NCI-H345 treated with DMSO at 0.1 percent for 48 hours (cell line): ENCODE measurements around the gene TMEM87A.
"Not testable (repeated sequence)": the region's sequence is repeated elsewhere in the genome, so short reads cannot be mapped to it uniquely, and the experiment has no call there.

Experiments used
- DNase-seq: peaks from one replicate; lab custom pipeline; 2025; ENCODE audit not compliant: unreplicated experiment; lab: John Stamatoyannopoulos, UW

The TMEM87A gene

DNA sequence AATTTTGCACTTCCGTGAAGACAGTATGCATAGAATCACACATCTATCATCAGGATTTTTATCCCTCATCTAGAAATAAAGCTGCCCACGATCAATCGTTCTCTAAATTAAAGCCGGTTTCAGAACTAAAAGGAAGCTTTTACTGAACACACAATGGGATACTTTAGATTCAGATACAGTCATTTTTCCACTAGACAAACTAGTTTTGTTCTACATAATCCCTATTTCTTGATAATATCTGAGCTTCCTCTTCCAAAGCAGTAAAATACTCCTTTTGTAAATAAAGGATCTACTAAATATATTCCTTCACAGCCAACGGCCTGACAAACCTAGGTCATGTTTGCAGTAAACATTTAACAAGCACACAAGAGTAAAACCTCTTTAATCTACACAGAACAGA, 2.2 kb downstream of the TMEM87A start:
- no peak for DNase-seq

- DNase-seq: no peak
Measured at GRCh38 chr15:42270551-42270950, 2.7 kb downstream of the TMEM87A start.

- DNase-seq: no peak
Measured at GRCh38 chr15:42267286-42267685, 5.9 kb downstream of the TMEM87A start.

DNA sequence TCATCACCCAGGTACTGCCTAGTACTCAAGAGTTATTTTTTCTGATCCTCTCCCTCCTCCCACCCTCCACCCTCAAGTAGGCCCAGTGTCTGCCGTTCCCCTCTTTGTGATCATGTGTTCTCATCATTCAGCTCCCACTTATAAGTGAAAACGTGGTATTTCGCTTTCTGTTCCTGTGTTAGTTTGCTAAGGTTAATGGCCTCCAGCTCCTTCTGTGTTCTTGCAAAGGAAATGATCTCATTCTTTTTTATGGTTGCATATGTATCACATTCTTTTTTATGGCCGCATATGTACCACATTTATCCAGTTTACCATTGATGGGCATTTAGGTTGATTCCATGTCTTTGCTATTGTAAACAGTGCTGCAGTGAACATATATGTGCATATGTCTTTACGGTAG, 8.4 kb downstream of the TMEM87A start:
- no peak for DNase-seq

DNA sequence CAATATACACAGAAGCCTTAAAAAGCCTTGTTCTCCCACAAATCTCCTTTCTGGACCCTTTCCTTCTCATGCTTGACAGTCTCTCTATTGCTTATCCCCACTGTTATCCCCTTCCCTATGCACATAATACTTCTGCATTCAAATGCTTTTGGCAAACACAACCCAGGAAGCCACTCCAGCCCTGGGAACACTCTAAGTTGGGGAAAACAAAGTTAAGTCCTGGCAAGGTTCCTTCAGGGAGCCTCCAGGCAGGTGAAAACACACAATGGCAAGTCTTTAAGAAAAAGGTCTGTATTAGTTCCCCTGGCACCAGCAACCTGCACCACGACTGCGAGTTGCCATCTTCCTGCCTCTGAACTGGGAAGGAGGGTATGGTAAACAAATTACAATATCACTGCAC, 19.9 kb downstream of the TMEM87A start:
- no peak for DNase-seq

DNA sequence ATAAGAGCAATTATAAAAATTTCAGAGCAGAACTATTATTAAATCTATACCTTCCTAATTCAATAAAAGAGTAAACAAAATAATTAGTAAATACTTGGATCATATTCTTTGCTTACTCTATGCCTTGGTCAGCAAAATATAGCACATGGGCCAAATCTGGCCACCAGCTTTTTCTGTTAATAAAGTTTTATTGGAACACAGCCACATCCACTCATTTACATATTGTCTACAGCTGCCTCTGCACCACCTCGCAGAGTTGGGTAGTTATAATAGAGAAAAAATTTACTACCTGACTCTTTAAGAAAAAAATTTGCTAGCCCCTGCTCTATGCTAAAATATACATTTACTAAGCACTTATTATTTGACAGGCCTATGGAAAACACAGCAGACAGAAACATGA, 32.4 kb downstream of the TMEM87A start:
- no peak for DNase-seq

DNA sequence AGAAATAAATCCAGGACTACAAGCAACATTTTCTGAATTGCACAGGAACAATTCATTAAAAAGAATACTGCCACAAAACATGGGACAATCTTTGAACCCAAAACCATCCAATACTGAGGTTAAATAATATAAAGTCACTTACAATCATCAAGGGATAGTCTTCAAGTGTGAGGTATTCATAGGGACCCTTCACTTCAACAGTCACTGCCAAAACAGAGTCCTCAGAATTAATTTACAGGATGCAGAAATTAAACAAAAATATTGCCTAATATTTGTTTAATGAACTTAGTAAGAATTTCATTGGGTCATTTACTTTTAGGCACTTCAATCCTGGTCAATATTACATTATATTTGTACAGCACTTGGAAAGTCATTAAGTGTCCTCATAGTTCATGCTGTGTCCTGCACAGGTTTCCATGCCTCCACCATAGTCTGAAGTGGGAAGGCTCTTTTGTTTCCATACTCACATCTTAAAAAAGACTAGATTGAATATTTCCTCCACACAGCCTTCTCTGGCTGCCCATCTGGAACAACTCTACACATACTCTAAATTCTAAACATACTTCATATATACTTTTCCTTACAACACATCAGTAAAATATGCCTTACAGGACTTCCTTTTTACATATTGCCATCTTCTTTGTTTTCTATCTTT, 33.6 kb downstream of the TMEM87A start:
- DNase-seq: no peak

DNA sequence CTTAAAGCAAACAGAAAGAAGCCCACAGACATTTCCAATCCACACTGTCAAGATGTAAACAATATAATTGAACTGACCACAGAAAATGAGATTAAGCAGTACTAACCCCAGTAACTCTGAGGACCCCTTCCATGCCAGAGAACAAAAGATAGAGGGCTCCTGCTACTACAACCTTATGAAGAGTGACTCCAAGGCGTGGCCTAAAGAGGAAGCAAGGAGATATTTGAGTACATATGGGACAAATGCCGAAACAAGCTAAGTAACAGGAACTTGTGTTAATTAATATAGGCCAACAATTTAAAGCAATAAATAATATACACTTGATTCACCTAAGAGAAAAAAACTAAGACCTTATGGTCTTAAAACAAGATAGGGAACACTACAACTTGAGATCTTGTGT, 40.1 kb downstream of the TMEM87A start:
- no peak for DNase-seq

- no peak for DNase-seq
Measured at GRCh38 chr15:42232606-42233005, 40.6 kb downstream of the TMEM87A start.

DNA sequence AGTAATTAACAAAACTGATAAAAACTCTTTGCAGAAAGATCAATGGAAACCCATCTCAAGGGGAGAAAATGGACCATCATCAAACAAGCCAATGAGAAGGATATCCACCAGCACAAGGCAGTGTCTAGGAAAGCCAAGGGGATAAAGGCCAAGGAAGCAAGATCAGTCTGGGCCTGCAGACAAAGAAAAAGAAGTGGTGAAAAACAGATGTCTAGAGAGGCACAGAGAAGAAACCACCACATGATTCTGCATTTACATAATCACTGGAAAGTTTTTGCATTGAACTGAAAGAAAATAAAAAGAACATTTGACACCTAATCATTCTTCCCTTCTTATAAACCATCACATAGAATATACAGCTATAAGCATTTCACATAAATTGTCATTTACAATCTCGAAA, 42.1 kb downstream of the TMEM87A start:
- no peak for DNase-seq

- not testable (repeated sequence) for DNase-seq
Measured at GRCh38 chr15:42228981-42229380, 44.3 kb downstream of the TMEM87A start.

- DNase-seq: no peak
Measured at GRCh38 chr15:42228036-42228435, 45.2 kb downstream of the TMEM87A start.

DNA sequence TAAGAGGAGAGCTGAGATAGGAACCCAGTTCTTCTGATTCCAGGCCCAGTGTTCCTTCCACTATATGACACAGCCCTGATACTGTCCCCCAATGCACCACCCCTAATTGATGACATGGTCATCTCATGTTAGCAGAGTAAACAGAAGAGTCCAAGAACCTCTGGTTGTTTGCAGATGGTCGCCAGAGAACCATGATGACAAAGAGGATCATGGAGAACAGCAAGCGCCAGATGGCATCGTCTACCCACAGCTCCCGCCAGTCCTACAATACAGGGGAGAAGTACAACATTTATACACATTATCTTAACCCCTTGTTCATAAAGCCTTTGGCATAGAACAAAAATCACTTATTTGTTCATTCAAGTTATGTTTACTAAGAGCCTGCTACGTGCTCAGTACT, 46.6 kb downstream of the TMEM87A start:
- DNase-seq: no peak

- DNase-seq: no peak
Measured at GRCh38 chr15:42220216-42220615, 53.0 kb downstream of the TMEM87A start.

DNA sequence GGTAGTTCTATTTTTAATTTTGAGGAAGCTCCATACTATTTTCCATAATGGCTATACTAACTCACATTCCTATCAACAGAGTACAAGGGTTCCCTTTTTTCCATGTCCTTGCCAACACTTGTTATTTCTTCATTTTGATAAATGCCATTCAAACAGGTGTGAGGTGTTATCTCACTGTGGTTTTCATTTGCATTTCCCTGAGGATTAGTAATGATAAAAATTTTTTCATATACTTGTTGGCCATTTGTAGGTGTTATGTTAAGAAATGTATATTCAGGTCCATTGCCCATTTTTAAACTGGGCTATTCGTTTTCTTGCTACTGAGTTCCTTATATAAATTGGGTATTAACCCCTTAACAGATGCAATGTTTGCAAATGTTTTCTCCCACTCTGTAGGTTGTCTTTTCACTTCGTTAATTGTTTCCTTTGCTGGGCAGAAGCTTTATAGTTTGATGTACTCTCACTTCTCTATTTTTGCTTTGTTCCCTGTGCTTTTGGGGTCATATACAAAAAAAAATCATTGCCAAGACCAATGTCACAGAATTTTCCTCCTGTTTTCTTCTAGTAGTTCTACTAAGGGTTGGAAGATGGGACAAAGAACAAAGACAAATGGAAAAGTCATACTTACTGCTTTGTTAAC, 54.2 kb downstream of the TMEM87A start:
- no peak for DNase-seq

- DNase-seq: no peak
Measured at GRCh38 chr15:42217568-42217967, 55.7 kb downstream of the TMEM87A start.

DNA sequence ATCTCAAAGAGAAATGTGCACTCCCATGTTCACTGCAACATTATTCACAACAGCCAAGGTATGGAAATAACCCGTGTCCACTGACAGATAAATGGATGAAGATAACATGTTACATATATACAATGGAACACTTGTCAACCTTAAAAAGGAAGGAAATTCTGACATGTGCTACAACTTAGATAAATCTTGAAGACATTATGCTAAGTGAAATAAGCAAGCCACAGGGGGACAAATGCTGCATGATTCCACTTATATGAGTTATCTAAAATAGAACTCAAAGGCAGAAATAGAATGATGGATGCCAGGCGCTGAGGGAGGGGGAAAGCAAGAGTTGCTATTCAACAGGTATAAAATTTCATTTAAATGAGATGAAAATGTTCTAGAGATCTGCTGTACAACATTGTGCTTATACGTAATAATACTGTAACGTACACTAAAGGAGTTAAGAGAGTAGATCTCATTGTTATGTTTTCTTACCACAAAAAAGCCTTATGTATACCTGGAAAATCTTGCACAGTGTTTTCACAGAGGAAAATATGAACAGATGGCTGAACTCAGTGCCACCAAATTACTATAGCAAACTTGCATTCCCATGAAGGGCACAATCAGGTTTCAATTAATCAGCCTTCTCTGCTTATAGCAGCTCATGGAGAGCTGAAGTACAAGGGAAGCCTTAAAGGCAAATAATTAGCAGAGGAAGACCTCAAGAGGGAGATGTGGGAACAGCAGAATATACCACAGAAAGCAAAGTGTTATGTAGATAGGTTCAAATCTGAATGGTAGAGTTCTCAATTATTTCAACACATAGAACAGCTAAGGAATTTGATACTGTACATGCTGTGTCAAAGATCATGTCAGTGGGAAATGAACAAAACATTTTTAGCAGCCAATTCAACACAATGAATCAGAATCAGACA, 57.1 kb downstream of the TMEM87A start:
- no peak for DNase-seq

- DNase-seq: no peak
Measured at GRCh38 chr15:42214600-42214999, 58.6 kb downstream of the TMEM87A start.

GRCh38 chr15:42213511-42213910, 59.7 kb downstream of the TMEM87A start:
- no peak for DNase-seq

DNA sequence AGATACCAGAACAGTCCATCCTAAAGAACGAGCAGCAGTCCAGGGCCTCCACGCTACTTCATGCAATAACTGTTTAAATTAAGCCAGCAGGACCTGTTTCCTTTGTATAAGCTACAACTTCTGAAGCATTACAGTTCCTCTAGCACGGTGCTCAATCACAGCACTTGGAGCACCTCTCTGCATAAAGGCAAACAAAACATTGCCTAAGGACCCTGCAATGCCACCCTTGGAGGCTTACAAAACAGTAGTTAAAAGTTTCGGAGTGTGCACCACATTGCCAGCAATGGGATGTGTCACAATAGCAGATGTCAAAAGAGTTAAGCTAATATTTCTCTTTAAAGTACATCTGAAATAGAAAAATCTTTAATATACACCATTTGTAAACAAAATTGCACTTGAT, 62.5 kb downstream of the TMEM87A start:
- DNase-seq: no peak

DNA sequence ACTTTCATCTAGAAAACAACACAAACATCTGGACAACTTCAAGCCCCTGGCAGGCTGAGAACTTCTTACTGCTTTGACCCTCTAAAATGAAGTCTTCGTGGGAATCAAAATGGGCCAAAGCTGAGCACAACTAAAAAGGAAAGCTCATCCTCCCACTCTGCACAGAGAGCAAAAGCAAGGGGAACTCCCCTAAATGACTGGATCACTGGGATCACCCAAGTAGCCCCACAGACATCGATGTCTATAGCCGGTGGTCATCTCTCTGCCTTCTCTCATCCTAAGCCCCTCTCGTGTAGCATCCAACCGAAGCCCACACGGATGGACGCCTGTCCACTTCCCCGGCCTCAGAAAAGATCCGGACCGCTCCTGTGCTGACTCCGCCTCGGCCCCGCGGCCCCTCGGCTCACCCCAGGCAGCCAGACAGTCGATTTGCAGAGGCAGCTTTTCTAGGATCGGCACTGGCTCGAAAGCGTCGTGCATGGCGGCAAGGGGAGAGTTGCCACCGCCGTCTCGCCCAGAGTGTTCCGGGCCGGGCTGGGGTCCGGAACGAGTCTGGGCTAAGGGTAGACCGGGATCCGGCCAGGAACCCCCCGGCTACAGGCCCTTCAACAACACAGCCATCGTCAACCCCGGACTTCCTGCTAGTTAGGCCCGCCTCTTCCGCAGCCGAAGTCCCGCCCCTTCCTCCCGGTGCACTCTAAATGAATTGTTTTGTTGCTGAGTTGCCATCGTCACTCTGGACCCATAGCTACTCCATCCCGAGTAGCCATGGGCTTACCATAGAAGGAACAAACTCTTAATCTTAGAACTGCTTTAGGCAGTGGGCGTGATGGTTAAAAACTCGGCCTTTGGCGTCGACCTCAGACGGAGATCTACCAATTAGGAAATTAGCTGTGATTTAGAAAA, 65.3 kb downstream of the TMEM87A start, which contains the start of gene VPS39:
TSS of gene VPS39 (minus strand) at position 631 of the 906 bp plus-strand sequence. CDS start at position 480, 151 bp downstream.
- peak; percentile 78 for DNase-seq
